PC-3 (cell line): ENCODE results near the gene FBXL15.

Source experiments
- EZH2 ChIP-seq: fragments of 300-600 bp; sonication (generic); IDR thresholded peaks from one replicate; pipeline ENCODE4 v1.6.1; 2017; ENCODE audit warnings: antibody characterized with exemption, mild to moderate bottlenecking, low read length; ENCODE audit not compliant: unreplicated experiment
- TF ChIP-seq, protein P1 (sequence below): fragments of 300-600 bp; sonication (generic); conservative IDR thresholded peaks from 2 replicates; pipeline ENCODE4 v1.5.1; 2017; ENCODE audit warnings: antibody characterized with exemption, low read depth, mild to moderate bottlenecking, low read length

- TF ChIP-seq, protein P1, sequence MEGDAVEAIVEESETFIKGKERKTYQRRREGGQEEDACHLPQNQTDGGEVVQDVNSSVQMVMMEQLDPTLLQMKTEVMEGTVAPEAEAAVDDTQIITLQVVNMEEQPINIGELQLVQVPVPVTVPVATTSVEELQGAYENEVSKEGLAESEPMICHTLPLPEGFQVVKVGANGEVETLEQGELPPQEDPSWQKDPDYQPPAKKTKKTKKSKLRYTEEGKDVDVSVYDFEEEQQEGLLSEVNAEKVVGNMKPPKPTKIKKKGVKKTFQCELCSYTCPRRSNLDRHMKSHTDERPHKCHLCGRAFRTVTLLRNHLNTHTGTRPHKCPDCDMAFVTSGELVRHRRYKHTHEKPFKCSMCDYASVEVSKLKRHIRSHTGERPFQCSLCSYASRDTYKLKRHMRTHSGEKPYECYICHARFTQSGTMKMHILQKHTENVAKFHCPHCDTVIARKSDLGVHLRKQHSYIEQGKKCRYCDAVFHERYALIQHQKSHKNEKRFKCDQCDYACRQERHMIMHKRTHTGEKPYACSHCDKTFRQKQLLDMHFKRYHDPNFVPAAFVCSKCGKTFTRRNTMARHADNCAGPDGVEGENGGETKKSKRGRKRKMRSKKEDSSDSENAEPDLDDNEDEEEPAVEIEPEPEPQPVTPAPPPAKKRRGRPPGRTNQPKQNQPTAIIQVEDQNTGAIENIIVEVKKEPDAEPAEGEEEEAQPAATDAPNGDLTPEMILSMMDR = no peak
- no peak for TF ChIP-seq EZH2
Measured at GRCh38 chr10:102401735-102402511, 18.7 kb upstream of the FBXL15 start.
